AG04450 (cell line): ENCODE measurements around the gene AMN. TPM values are rescaled to one million over a fixed set of nuclear protein-coding genes. Genes with fewer than 3 reads are reported as not detected.
A peak's percentile ranks its signal among the peaks of the same experiment; 100 is the strongest.

ENCODE experiments used
- CTCF ChIA-PET: fragments of 300-600, 350-600 bp; formaldehyde crosslinking; extraction: SDS; loops from one replicate; lab custom pipeline; 2022; ENCODE audit warnings: antibody characterized with exemption, inconsistent platforms; lab: Charles Lee
- POLR2A ChIA-PET: fragments of 350-600 bp; formaldehyde crosslinking; extraction: SDS; loops from one replicate; lab custom pipeline; 2021; ENCODE audit warnings: antibody characterized with exemption, inconsistent platforms; lab: Yijun Ruan, JAX
- DNase-seq: peaks from one replicate; pipeline ENCODE4 v3.0.0-alpha.2; 2011; ENCODE audit warnings: low read depth, low spot score
- H3K27ac ChIP-seq: one replicate; pipeline ENCODE4 v1.5.1; 2012; ENCODE audit warnings: low read depth, low read length, control low read depth
- H3K27me3 ChIP-seq: one replicate; pipeline ENCODE4 v1.6.0; 2012; ENCODE audit warnings: low read length; ENCODE audit not compliant: control insufficient read depth, insufficient read depth
- H3K4me3 ChIP-seq: 2 replicates; pipeline ENCODE4 v1.5.1; 2011; ENCODE audit warnings: mild to moderate bottlenecking, low read depth, low read length, control low read depth
- H3K9me3 ChIP-seq: 2 replicates; pipeline ENCODE4 v1.5.1; 2012; ENCODE audit warnings: low read length; ENCODE audit not compliant: control insufficient read depth, insufficient read depth
- CTCF ChIP-seq: IDR thresholded peaks from 2 replicates; pipeline ENCODE4 v1.5.1; 2011; ENCODE audit warnings: low read depth, low read length, control low read depth, inconsistent platforms
- polyA plus RNA-seq: library from polyadenylated mRNA; depleted of rRNA; stranded (reverse); fragments of >200 nt; gene quantifications from 2 replicates; pipeline ENCODE4 v1.2.3, GENCODE V29; 2011

AMN gene
- polyA plus RNA-seq, 1 experiment: 0.06 TPM

DNA sequence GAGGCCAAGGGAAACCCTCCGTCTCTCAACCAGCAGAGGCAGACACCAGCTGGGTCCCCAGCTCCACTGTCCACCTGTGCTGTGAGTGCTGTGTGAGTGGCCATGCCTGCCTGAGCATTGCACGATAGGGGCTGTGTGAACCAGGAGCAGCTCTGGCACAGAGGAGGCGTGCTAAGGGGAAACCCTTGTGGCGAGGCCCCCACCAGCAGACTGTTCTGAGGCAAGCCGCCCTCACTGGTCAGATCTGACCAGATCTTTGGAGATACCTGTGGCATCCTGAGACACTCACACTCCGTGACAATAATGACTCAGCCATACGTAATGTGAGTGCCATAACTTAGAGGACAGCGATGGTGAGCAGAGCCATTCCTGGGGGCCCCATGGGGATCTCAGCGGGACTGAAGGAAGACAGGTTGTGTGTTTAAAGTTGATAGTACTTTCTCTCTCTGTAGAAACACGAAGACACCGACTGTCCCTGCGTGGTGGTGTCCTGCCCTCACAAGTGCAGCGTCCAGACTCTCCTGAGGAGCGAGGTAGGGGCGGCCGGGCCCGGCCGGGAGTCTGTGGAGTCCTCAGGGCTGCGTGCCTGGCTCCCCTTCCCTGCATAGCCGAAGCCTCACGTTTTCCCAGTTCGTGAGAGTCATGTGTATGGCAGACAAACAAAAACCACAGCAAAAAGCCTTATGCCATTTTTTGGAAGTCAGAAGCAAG is 36.6 kb upstream of the AMN start:
- CTCF ChIA-PET: interaction anchor here (0.7 kb wide), 1 partner anchor 8 kb away, joined by 3 read pairs; no protein-coding TSS in a partner anchor
- TF ChIP-seq CTCF: no peak
- no peak for DNase-seq
- POLR2A ChIA-PET: no interaction called here
- no peaks in the 10 kb centered on the region for H3K9me3 ChIP-seq
- H3K27ac ChIP-seq: no peak overlapping the region
- no peaks in the 10 kb centered on the region for H3K27me3 ChIP-seq
- no peak overlapping the region for H3K4me3 ChIP-seq

DNA sequence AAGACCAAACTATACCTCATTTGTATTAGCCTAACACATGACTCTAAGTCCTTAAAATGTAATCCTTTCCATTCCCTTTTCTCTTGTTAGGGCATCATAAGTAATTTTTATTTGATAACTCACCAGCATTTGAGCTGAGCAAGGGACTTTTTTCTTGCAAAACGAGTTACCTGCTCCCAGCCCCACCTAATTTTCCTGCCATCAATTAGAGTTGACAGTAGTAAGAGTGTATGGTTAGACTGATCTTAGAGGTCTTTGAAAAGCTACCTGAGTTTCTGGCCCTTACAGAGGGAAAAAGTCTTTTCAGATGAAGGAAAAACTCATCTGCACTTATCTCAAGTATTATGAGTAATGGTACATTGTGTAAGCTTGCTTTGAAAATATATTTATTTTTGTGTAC is 33.7 kb upstream of the AMN start:
- Histone ChIP-seq H3K4me3 (no peak overlapping the region), H3K27ac (no peak overlapping the region), H3K9me3 (no peaks in the 10 kb centered on the region), H3K27me3 (no peaks in the 10 kb centered on the region)
- DNase-seq: no peak
- CTCF ChIA-PET: no interaction called here
- POLR2A ChIA-PET: no interaction called here
- no peak for TF ChIP-seq CTCF

DNA sequence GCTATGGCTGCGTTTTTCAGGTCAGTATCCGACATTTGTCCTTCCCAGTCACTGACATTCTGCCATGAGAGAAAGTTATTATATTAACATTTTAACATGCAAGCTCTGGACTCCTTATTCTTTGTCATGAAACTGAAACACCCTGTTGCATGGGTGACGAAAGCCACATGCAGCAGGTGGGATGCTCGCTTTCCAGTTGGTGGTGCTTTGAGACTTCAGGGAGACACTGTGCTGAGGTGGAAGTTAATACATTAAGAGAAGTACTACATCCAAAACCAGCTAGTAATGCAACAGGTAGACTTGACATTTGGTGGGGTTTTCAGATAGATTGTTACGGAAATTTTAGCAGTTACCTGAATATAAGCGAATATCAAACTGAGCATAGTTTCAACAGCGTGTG is 32.8 kb upstream of the AMN start:
- ChIA-PET POLR2A (no interaction called here), CTCF (no interaction called here)
- Histone ChIP-seq H3K9me3 (no peaks in the 10 kb centered on the region), H3K27ac (no peak overlapping the region), H3K4me3 (no peak overlapping the region), H3K27me3 (no peaks in the 10 kb centered on the region)
- DNase-seq: no peak
- no peak for TF ChIP-seq CTCF

DNA sequence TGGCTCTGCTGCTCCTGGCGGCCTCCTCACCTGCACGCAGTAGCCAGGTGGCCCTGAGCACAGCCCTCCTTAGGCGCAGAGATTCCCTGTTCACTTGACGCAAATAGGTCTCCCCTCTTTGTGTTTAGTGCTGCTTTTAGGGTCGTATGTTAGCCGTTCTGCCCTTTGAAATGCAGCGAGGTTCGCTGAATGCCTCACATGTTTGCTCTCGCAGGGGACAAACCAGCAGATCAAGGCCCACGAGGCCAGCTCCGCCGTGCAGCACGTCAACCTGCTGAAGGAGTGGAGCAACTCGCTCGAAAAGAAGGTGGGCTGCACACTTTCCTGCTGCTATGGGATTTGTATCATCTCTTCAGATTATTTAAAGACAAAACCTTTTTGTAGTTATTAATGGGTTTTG is 31.4 kb upstream of the AMN start:
- Histone ChIP-seq H3K27me3 (no peaks in the 10 kb centered on the region), H3K27ac (no peak overlapping the region), H3K4me3 (no peak overlapping the region), H3K9me3 (no peaks in the 10 kb centered on the region)
- TF ChIP-seq CTCF: no peak
- ChIA-PET CTCF (interaction anchor here (0.7 kb wide), 2 partner anchors 12 to 195 kb away, joined by 3 to 4 read pairs; no protein-coding TSS in a partner anchor), POLR2A (interaction anchor here (0.7 kb wide), 1 partner anchor 323 kb away, joined by 3 read pairs; no protein-coding TSS in a partner anchor)
- DNase-seq: no peak

DNA sequence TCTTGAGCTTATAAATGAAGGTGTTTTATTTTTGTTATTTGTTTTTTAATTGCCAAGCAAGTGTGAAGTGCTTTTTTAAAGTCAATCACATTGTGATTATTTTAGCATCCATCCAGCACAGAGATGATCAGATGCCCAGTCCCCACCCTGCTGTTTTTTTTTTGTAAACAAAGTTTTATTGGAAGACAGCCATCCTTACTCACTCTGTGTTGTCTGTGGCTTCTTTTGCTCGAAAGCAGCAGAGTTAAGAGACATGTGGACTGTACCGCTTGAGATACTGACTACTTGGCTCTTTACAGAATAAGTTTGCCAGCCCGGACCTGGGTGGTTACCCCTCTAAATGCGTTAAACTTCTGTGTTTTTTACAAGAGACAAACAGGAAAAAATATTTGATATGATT is 30.9 kb upstream of the AMN start:
- no peak overlapping the region for H3K4me3 ChIP-seq
- DNase-seq: peak; percentile 43
- ChIA-PET POLR2A (interaction anchor here (0.7 kb wide), 1 partner anchor 324 kb away, joined by 3 read pairs; no protein-coding TSS in a partner anchor), CTCF (interaction anchor here (0.7 kb wide), 2 partner anchors 12 to 196 kb away, joined by 3 to 4 read pairs; no protein-coding TSS in a partner anchor)
- H3K9me3 ChIP-seq: no peaks in the 10 kb centered on the region
- no peak for TF ChIP-seq CTCF
- no peaks in the 10 kb centered on the region for H3K27me3 ChIP-seq
- H3K27ac ChIP-seq: no peak overlapping the region
